ENCODE results near the gene STON1.

DNA sequence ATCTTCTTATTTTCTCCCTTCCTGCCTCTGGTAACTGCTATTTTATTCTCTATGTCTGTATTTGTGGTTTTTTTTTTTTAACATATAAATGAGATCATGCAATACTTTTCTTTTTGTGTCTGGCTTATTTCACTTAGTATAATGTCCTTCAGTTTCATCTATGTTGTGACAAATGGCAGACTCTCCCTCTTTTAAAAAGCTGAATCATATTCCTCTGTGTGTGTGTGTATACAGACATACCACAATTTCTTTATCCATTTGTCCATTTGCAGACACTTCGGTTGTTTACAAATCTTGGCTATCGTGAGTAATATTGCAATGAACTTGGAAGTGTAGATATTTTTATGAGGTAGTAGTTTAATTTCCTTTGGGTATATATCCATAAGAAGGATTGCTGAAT lies 94.7 kb downstream of the STON1 start:
- TF ChIP-seq, protein P1, sequence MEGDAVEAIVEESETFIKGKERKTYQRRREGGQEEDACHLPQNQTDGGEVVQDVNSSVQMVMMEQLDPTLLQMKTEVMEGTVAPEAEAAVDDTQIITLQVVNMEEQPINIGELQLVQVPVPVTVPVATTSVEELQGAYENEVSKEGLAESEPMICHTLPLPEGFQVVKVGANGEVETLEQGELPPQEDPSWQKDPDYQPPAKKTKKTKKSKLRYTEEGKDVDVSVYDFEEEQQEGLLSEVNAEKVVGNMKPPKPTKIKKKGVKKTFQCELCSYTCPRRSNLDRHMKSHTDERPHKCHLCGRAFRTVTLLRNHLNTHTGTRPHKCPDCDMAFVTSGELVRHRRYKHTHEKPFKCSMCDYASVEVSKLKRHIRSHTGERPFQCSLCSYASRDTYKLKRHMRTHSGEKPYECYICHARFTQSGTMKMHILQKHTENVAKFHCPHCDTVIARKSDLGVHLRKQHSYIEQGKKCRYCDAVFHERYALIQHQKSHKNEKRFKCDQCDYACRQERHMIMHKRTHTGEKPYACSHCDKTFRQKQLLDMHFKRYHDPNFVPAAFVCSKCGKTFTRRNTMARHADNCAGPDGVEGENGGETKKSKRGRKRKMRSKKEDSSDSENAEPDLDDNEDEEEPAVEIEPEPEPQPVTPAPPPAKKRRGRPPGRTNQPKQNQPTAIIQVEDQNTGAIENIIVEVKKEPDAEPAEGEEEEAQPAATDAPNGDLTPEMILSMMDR (IDR thresholded peaks at IDR 0.05; ENCODE audit: low read depth, low read length, missing input control) = no peak
- TF ChIP-seq HNF4G (IDR thresholded peaks at IDR 0.05) (no peak), YY1 (IDR thresholded peaks at IDR 0.05) (no peak), RAD21 (IDR thresholded peaks at IDR 0.05) (no peak), TAF1 (conservative IDR thresholded peaks at IDR 0.05) (no peak)
- TF ChIP-seq, protein P2, sequence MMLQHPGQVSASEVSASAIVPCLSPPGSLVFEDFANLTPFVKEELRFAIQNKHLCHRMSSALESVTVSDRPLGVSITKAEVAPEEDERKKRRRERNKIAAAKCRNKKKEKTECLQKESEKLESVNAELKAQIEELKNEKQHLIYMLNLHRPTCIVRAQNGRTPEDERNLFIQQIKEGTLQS (IDR thresholded peaks at IDR 0.05) = no peak
